Esophagus squamous epithelium (tissue), 5 donors: ENCODE results near the gene UQCRHL. TPM values are rescaled to one million over a fixed set of nuclear protein-coding genes. Genes with fewer than 3 reads are reported as not detected.

Experiments used
- DNase-seq: peaks from one replicate; lab custom pipeline; 2025; lab: John Stamatoyannopoulos, UW
- H3K27ac ChIP-seq, 4 donors: fragments of 200-600 bp; sonication (generic); one replicate each; pipeline ENCODE4 v1.5.1; 2016 to 2019; ENCODE audit warnings: mild to moderate bottlenecking in 1 of 4
- H3K27me3 ChIP-seq, 4 donors: fragments of 200-600 bp; sonication (generic); 1 replicate in 3 of 4; 2 replicates in 1 of 4; pipeline versions ENCODE4 v1.5.1 to v1.6.0; 2017 to 2021; ENCODE audit warnings: antibody characterized with exemption in 1 of 4
- H3K36me3 ChIP-seq, 3 donors: fragments of 200-600 bp; sonication (generic); one replicate each; pipeline ENCODE4 v1.5.1; 2016 to 2019
- H3K4me1 ChIP-seq, 3 donors: fragments of 200-600 bp; sonication (generic); one replicate each; pipeline ENCODE4 v1.5.1; 2017 to 2019
- H3K4me3 ChIP-seq, 4 donors: fragments of 200-600 bp; sonication (generic); 1 replicate in 3 of 4; 2 replicates in 1 of 4; pipeline ENCODE4 v1.5.1; 2016 to 2019; ENCODE audit warnings: mild to moderate bottlenecking in 2 of 4, moderate library complexity in 1 of 4
- H3K9me3 ChIP-seq, 3 donors: fragments of 200-600 bp; sonication (generic); one replicate each; pipeline ENCODE4 v1.5.1; 2016 to 2019
- POLR2A ChIP-seq, 4 donors: fragments of 450-650 bp; IDR thresholded peaks; one replicate each; pipeline ENCODE4 v1.6.1; 2017; ENCODE audit warnings: antibody characterized with exemption in 4 of 4, mild to moderate bottlenecking in 4 of 4, moderate library complexity in 3 of 4
- WGBS, 2 donors: methylation state at CpG; one replicate each; pipeline ENCODE4 v1.1.5; 2018; 5-methylcytosine and 5-hydroxymethylcytosine counted together
- intact Hi-C: fragments of 100-400 bp; cut with DNase I; formaldehyde crosslinking; loops from one replicate; pipeline ENCODE4 v1.15.0; 2022
- total RNA-seq, 4 donors: library from RNA; depleted of rRNA; stranded (reverse); fragments of >200 nt; gene quantifications; one replicate each; pipeline ENCODE4 v1.1.0, GENCODE V29; 2016
- TF ChIP-seq, protein P1 (sequence below), 6 experiments: fragments of 450-650 bp in 4 of 6; fragments of 200-600 bp in 2 of 6; sonication (generic) in 2 of 6; IDR thresholded peaks; one replicate each; pipeline ENCODE4 v1.5.1; 2016 to 2019; ENCODE audit warnings: antibody characterized with exemption in 6 of 6, mild to moderate bottlenecking in 4 of 6, moderate library complexity in 4 of 6
- donor health status: DM: yes; HTN: yes; CAD: no.

UQCRHL gene
- total RNA-seq, 4 donors from 2014 or later: 0.64 to 1.8 (median 0.78) TPM

DNA sequence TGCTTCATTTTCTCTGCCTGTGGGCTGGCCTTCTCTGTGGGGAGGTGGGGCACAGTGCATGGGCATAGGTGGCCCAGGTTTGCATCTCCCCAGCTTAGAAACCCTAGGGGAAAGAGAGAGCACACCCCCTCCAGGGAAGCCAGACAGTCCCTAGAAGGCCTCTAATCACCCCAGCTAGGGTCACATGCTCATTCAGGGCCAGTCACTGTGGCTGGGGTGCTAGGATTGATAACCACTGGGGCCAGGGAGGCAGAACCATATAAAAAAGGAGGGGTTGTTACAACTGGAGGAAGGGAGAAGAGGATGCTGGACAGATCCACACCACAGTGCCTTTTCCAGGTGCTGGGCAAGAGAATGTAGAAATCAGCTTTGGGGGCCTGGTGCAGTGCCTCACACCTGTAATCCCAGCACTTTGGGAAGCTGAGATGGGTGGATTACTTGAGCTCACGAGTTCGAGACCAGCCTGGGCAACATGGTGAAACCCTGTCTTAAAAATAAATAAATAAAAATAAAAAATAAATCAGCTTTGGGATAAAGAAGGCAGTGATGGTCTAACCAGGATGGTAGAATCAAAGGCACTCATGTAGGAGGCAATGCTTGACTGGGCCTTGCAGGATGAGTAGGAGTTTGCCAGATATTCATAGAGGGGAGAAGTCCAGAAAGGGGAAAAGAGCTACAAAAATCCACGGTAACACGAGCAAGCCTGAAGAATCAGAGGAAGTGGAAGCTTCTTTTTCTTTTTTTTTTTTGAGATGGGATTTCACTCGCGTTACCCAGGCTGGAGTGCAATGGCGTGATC, 29.3 kb downstream of the UQCRHL start:
- intact Hi-C loops: no loop called here
- WGBS, 2 donors: 88 to 90% methylated on average over 7 of the region's 7 CpGs
- H3K36me3 ChIP-seq: peaks cover 0 to 95% (median 4%) of the 10 kb centered on the region in 3 donors

DNA sequence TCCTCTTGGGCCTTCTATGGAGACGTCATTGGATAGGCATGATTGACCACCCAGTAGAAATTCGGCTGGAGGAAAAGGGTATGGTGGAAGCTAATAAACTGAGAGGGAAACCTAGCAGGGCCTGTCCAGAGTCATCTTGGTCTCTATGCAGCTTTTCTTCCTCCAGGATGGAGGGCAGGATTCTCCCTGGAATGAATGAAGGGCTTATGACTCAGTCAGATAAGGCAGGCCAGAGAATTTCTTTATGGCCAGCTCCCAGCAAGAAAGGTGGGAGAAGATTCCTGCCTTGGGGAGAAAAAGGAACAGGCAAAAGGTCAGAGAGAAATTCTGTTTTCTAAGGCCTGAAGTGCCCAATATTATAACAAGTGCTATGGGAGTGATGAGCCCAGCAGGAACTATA, 31.7 kb downstream of the UQCRHL start:
- H3K9me3 ChIP-seq: no peaks in the 10 kb centered on the region
- peaks cover 0 to 97% (median 4%) of the 10 kb centered on the region in 3 donors for H3K36me3 ChIP-seq
- 71 to 78% methylated on average over 1 to 2 of the region's 2 CpGs for WGBS, 2 donors
- H3K4me1 ChIP-seq: peaks cover 0 to 6% (median 0%) of the 10 kb centered on the region in 3 donors
- H3K4me3 ChIP-seq: no peak overlapping the region
- DNase-seq: no peak
- intact Hi-C loops: no loop called here
- no peaks in the 10 kb centered on the region for H3K27me3 ChIP-seq
- no peak for TF ChIP-seq POLR2A (IDR thresholded peaks at IDR 0.05)
- TF ChIP-seq, protein P1, sequence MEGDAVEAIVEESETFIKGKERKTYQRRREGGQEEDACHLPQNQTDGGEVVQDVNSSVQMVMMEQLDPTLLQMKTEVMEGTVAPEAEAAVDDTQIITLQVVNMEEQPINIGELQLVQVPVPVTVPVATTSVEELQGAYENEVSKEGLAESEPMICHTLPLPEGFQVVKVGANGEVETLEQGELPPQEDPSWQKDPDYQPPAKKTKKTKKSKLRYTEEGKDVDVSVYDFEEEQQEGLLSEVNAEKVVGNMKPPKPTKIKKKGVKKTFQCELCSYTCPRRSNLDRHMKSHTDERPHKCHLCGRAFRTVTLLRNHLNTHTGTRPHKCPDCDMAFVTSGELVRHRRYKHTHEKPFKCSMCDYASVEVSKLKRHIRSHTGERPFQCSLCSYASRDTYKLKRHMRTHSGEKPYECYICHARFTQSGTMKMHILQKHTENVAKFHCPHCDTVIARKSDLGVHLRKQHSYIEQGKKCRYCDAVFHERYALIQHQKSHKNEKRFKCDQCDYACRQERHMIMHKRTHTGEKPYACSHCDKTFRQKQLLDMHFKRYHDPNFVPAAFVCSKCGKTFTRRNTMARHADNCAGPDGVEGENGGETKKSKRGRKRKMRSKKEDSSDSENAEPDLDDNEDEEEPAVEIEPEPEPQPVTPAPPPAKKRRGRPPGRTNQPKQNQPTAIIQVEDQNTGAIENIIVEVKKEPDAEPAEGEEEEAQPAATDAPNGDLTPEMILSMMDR (IDR thresholded peaks at IDR 0.05): no peak
- no peak overlapping the region for H3K27ac ChIP-seq

More for the DNA sequence above, 29.3 kb downstream of the UQCRHL start:
- H3K27me3 ChIP-seq: no peaks in the 10 kb centered on the region
- H3K4me1 ChIP-seq: peaks cover 0 to 12% (median 0%) of the 10 kb centered on the region in 3 donors
- H3K27ac ChIP-seq: no peak overlapping the region
- TF ChIP-seq POLR2A (IDR thresholded peaks at IDR 0.05): no peak
- TF ChIP-seq, protein P1 (IDR thresholded peaks at IDR 0.05): no peak
- DNase-seq: no peak
- H3K9me3 ChIP-seq: no peaks in the 10 kb centered on the region
- no peak overlapping the region for H3K4me3 ChIP-seq

DNA sequence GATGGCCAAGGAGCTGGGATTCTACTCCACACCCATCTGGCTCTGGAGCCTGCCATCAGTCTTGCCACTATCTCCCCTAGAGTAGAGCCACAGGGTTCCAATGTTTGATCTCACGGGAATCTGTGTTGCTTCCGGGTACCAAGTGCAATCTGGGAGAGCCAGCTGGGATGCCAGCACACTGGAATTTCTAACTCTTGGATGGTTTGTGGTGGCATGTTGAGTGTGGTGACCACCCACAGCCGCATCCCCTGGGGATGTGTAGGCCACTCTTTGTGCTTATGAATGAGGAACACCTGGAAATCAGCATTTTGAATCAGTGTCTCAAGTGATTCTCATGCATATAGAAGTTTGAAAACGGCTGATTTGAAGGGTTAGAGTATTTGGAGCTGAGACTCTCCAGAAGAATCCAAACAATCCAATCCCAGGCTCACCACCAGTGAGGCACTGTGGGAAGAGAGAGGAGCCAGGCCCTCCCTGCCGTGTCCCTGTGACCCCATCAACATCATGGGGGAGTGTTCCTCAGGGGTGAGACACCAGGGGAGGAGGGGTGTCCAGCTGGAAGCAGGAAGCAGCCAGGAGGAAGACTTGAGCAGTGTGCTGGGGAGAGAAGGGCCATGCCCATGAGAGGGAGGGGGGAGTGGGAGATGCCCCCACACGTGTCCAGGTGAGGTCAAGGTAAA, 35.5 kb downstream of the UQCRHL start:
- Histone ChIP-seq H3K4me1 (peaks cover 0 to 12% (median 0%) of the 10 kb centered on the region in 3 donors), H3K9me3 (no peaks in the 10 kb centered on the region), H3K27me3 (no peaks in the 10 kb centered on the region), H3K27ac (no peak overlapping the region), H3K36me3 (peaks cover 1 to 96% (median 4%) of the 10 kb centered on the region in 3 donors), H3K4me3 (no peak overlapping the region)
- intact Hi-C loops: no loop called here
- no peak for DNase-seq
- WGBS, 2 donors: 76 to 77% methylated on average over 5 of the region's 6 CpGs
- TF ChIP-seq, protein P1 (IDR thresholded peaks at IDR 0.05): no peak
- TF ChIP-seq POLR2A (IDR thresholded peaks at IDR 0.05): no peak

DNA sequence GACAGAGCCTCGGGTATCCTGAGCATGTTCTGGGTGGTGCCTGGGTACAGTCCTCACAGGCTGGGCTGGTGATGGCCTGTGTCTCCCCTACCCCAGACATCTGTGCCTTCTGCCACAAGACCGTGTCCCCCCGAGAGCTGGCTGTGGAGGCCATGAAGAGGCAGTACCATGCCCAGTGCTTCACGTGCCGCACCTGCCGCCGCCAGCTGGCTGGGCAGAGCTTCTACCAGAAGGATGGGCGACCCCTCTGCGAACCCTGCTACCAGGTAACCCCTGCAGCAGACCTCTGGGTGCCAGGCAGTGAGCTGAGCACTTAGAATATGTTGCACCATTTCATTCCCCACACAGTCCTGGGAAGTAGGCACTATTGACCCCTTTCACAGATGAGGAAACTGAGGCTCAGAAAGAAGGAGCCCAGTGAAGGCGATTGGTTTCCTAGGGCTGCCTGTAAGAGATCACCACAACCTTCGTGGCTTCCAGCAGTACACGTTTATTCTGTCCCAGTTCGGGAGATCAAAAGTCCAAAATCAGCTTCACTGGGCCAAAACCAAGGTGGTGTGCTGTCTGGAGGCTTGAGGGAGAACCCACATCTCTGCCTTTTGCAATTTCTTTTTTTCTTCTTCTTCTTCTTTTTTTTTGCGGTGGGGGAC, 37.0 kb downstream of the UQCRHL start:
- H3K4me1 ChIP-seq: peaks cover 2 to 28% (median 8%) of the 10 kb centered on the region in 3 donors
- no peak for TF ChIP-seq POLR2A (IDR thresholded peaks at IDR 0.05)
- TF ChIP-seq, protein P1 (IDR thresholded peaks at IDR 0.05): no peak
- no peaks in the 10 kb centered on the region for H3K27me3 ChIP-seq
- WGBS, 2 donors: 87 to 90% methylated on average over 4 to 7 of the region's 14 CpGs
- H3K4me3 ChIP-seq: no peak overlapping the region
- no peaks in the 10 kb centered on the region for H3K9me3 ChIP-seq
- H3K27ac ChIP-seq: no peak overlapping the region
- H3K36me3 ChIP-seq: peaks cover 0 to 82% (median 4%) of the 10 kb centered on the region in 3 donors
- no peak for DNase-seq
- intact Hi-C loops: no loop called here
